Kidney epithelial cell (primary cell): Measurements from ENCODE around the gene LRIG3. TPM values are rescaled to one million over a fixed set of nuclear protein-coding genes. Genes with fewer than 3 reads are reported as not detected.
"Not testable (repeated sequence)": the region's sequence is repeated elsewhere in the genome, so short reads cannot be mapped to it uniquely, and the experiment has no call there.

Source experiments
- DNase-seq: peaks from one replicate; pipeline ENCODE4 v3.0.0-alpha.2; 2010; ENCODE audit warnings: low read depth
- H3K27me3 ChIP-seq: 2 replicates; pipeline ENCODE4 v1.6.0; 2011; ENCODE audit warnings: low read length; ENCODE audit not compliant: control insufficient read depth, insufficient read depth
- H3K36me3 ChIP-seq: 2 replicates; pipeline ENCODE4 v1.5.1; 2011; ENCODE audit warnings: low read length; ENCODE audit not compliant: control insufficient read depth, insufficient read depth
- H3K4me3 ChIP-seq: 2 replicates; pipeline ENCODE4 v1.5.1; 2011; ENCODE audit warnings: low read depth, mild to moderate bottlenecking, control low read depth, low read length
- total RNA-seq: library from RNA; depleted of rRNA; stranded (reverse); fragments of >200 nt; gene quantifications from 2 replicates; pipeline ENCODE4 v1.2.3, GENCODE V29; 2015
- TF ChIP-seq, protein P1 (sequence below): IDR thresholded peaks from 2 replicates; pipeline ENCODE4 v1.5.1; 2011; ENCODE audit warnings: mild to moderate bottlenecking, moderate library complexity, low read length, control low read depth, inconsistent platforms; ENCODE audit not compliant: insufficient read depth, poor library complexity, severe bottlenecking

The LRIG3 gene
- total RNA-seq, 1 donor from 2014 or later = 57.9 TPM

DNA sequence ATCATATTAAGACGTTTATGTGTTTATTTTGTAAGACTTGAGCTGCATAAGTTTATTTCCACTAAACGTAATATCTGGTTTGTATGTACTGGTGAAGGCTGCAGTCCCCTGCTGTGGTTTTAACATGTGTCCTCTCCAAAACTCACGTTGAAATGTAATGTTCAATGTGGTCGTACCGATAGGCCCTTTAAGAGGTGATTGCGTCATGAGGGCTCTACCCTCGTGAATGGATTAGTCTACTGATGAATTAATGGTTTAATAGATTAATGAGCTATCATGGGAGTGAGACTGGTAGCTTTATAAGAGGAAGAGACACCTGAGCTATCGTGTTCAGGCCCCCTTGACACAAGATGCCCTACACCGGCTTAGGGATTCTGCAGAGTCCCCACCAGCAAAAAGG, 14.9 kb downstream of the LRIG3 start:
- Histone ChIP-seq H3K36me3 (no peaks in the 10 kb centered on the region), H3K27me3 (no peaks in the 10 kb centered on the region), H3K4me3 (no peak overlapping the region)
- no peak for DNase-seq
- TF ChIP-seq, protein P1, sequence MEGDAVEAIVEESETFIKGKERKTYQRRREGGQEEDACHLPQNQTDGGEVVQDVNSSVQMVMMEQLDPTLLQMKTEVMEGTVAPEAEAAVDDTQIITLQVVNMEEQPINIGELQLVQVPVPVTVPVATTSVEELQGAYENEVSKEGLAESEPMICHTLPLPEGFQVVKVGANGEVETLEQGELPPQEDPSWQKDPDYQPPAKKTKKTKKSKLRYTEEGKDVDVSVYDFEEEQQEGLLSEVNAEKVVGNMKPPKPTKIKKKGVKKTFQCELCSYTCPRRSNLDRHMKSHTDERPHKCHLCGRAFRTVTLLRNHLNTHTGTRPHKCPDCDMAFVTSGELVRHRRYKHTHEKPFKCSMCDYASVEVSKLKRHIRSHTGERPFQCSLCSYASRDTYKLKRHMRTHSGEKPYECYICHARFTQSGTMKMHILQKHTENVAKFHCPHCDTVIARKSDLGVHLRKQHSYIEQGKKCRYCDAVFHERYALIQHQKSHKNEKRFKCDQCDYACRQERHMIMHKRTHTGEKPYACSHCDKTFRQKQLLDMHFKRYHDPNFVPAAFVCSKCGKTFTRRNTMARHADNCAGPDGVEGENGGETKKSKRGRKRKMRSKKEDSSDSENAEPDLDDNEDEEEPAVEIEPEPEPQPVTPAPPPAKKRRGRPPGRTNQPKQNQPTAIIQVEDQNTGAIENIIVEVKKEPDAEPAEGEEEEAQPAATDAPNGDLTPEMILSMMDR = no peak

DNA sequence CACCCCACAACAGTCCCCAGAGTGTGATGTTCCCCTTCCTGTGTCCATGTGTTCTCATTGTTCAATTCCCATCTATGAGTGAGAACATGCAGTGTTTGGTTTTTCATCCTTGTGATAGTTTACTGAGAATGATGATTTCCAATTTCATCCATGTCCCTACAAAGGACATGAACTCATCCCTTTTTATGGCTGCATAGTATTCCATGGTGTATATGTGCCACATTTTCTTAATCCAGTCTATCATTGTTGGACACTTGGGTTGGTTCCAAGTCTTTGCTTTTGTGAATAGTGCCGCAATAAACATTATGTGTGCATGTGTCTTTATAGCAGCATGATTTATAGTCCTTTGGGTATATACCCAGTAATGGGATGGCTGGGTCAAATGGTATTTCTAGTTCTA, 17.6 kb downstream of the LRIG3 start:
- H3K27me3 ChIP-seq, H3K4me3 ChIP-seq, H3K36me3 ChIP-seq, DNase-seq: not testable (repeated sequence)

DNA sequence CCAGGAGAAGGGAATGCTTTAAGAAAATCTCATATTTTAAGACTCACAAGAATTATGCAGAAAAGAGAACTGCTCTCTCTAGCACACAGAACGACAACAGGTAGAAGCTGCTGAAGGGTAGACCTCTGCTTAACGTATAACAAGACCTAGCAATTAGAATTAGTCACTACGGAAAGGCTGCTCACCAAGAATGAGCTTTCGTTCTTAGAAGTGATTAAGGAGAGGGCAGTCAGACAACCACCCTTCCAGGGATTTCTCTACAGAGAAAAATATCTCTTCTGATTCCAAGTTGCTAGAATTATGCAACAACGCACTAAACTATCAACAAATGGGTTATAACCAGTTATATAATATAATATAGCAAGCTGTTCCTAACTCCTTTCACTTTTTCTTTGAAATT, 18.6 kb downstream of the LRIG3 start:
- no peak for DNase-seq
- Histone ChIP-seq H3K27me3 (no peaks in the 10 kb centered on the region), H3K36me3 (no peaks in the 10 kb centered on the region), H3K4me3 (no peak overlapping the region)
- TF ChIP-seq, protein P1 = no peak

DNA sequence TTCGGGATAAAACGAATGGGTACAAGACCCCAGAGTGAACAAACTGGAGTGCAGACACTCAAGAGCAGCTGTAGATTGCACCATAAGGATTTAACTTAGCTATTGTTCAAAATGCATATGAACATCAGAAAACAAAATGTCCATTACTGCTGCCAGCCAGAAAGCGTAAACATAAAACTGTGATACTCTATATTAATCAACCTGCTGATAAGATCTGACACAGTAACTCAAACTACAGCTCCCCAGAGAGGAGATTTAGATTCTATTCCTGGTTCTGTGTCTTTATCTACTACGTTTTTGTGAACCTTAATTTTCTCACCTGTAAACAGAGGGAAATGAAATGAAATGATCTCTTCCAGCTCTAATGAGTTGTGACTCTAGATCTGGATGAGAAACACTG, 22.3 kb downstream of the LRIG3 start:
- no peaks in the 10 kb centered on the region for H3K36me3 ChIP-seq
- no peak for DNase-seq
- no peak overlapping the region for H3K4me3 ChIP-seq
- TF ChIP-seq, protein P1 = no peak
- no peaks in the 10 kb centered on the region for H3K27me3 ChIP-seq

DNA sequence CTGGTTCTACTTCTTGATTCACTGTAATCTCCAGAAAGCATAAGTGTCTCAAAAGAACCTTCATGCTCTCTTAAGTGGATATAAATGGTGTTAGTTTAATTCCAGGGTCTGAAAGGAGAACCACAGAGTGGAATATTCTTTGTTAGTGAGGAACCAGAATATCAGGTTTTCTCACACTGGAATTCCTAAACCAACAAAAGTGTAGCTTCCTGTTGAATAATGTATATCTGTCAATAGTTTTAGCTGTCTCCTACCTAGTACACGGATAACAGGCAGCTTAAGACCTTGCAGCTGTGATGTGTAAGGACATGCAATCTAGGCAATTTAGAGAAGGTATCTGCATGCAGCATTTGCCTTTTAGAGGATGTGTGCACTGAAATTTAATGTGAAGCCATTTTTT, 24.0 kb downstream of the LRIG3 start:
- TF ChIP-seq, protein P1 = no peak
- no peak for DNase-seq
- no peaks in the 10 kb centered on the region for H3K27me3 ChIP-seq
- H3K4me3 ChIP-seq = no peak overlapping the region
- H3K36me3 ChIP-seq = no peaks in the 10 kb centered on the region

DNA sequence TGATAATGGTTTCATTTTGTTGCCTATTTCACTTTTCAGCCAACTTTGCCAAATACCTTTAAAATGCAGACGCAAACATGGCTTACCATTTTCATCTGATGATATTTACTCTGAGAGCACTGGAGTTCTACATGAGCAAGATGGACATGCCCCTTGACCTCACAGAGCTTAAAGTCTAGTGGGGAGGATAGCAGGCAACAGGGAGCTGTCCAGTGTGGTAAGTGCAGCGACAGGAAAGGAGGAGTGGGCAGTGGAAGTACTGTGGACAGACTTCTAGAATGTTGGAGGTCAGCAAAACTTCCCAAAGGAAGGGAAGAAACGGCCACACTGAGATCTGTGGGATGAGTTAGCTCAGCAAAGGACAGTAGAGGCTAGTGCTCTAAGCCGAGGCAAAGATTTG, 25.3 kb downstream of the LRIG3 start:
- no peak overlapping the region for H3K4me3 ChIP-seq
- H3K36me3 ChIP-seq = no peaks in the 10 kb centered on the region
- no peaks in the 10 kb centered on the region for H3K27me3 ChIP-seq
- TF ChIP-seq, protein P1 = no peak
- DNase-seq = no peak
